Fibroblast of upper back skin (primary cell): Measurements from ENCODE around the gene MSH4.
"Not testable (repeated sequence)": the region's sequence is repeated elsewhere in the genome, so short reads cannot be mapped to it uniquely, and the experiment has no call there.

ENCODE experiments used
- DNase-seq: peaks from one replicate; pipeline ENCODE4 v3.0.0-alpha.2; 2013

Gene MSH4

GRCh38 chr1:75796376-75797272 is at the start of gene MSH4:
Gene MSH4, plus strand, starts transcription at chr1:75796882. Its CDS starts 104 bp downstream, at chr1:75796986.
- DNase-seq, result peak; percentile 12

GRCh38 chr1:75757210-75757609 is 39.5 kb upstream of the MSH4 start:
- not testable (repeated sequence) for DNase-seq

- DNase-seq, result not testable (repeated sequence)
These were observed 38.1 kb upstream of the MSH4 start for GRCh38 chr1:75758543-75758942.

- DNase-seq, result no peak
These were observed 32.5 kb upstream of the MSH4 start for GRCh38 chr1:75764057-75764655.

GRCh38 chr1:75765697-75766355 is 30.9 kb upstream of the MSH4 start:
- DNase-seq, result peak; percentile 88

GRCh38 chr1:75768016-75768415 is 28.7 kb upstream of the MSH4 start:
- peak; percentile 56 for DNase-seq

- no peak for DNase-seq
These were observed 25.9 kb upstream of the MSH4 start for GRCh38 chr1:75770761-75771160.

- DNase-seq, result no peak
These were observed 24.7 kb upstream of the MSH4 start for GRCh38 chr1:75771978-75772377.

- not testable (repeated sequence) for DNase-seq
These were observed 18.9 kb upstream of the MSH4 start for GRCh38 chr1:75777812-75778211.

GRCh38 chr1:75778694-75779093 is 18.0 kb upstream of the MSH4 start:
- DNase-seq, result not testable (repeated sequence)

GRCh38 chr1:75780183-75780582 is 16.5 kb upstream of the MSH4 start:
- DNase-seq, result not testable (repeated sequence)

- DNase-seq, result not testable (repeated sequence)
These were observed 12.8 kb upstream of the MSH4 start for GRCh38 chr1:75783920-75784319.

GRCh38 chr1:75785320-75785982 is 11.2 kb upstream of the MSH4 start:
- no peak for DNase-seq

- peak; percentile 96 for DNase-seq
These were observed 10.5 kb upstream of the MSH4 start, which contains the start of gene RABGGTB for GRCh38 chr1:75785983-75786853. Gene RABGGTB, plus strand, starts transcription at chr1:75786256. Its CDS starts 16 bp downstream, at chr1:75786272.

- DNase-seq, result no peak
These were observed 9.7 kb upstream of the MSH4 start for GRCh38 chr1:75786901-75787493.

- no peak for DNase-seq
These were observed 9.2 kb upstream of the MSH4 start for GRCh38 chr1:75787524-75787923.

GRCh38 chr1:75789988-75790387 is 6.7 kb upstream of the MSH4 start:
- DNase-seq, result no peak

- no peak for DNase-seq
These were observed 5.7 kb upstream of the MSH4 start for GRCh38 chr1:75791022-75791421.

- DNase-seq, result no peak
These were observed 4.6 kb upstream of the MSH4 start for GRCh38 chr1:75792091-75792490.

GRCh38 chr1:75794382-75794781 is 2.3 kb upstream of the MSH4 start:
- DNase-seq, result no peak

- no peak for DNase-seq
These were observed 934 bp upstream of the MSH4 start for GRCh38 chr1:75795703-75796193.

- DNase-seq, result no peak
These were observed 549 bp downstream of the MSH4 start for GRCh38 chr1:75797273-75797588.
